CD4-positive, CD25-positive, alpha-beta regulatory T cell (primary cell): ENCODE results near the gene RSBN1. TPM values are rescaled to one million over a fixed set of nuclear protein-coding genes. Genes with fewer than 3 reads are reported as not detected.
"Not testable (repeated sequence)": the region's sequence is repeated elsewhere in the genome, so short reads cannot be mapped to it uniquely, and the experiment has no call there.

Source experiments
- ATAC-seq, 2 donors: fragments of 150-1000 bp; cut with Tn5 transposase; one replicate each; pipeline ENCODE4 v1.10.0; 2021; ENCODE audit warnings: low read depth in 2 of 2, moderate number of reproducible peaks in 2 of 2, moderate library complexity in 1 of 2
- DNase-seq, 3 donors: peaks; one replicate each; pipeline versions ENCODE4 v3.0.0 to v3.0.0-alpha.2; 2012 to 2022; ENCODE audit warnings: mixed read lengths in 1 of 3
- H3K27ac ChIP-seq: one replicate; pipeline ENCODE4 v1.7.0; 2013; ENCODE audit warnings: mild to moderate bottlenecking, low read length; ENCODE audit not compliant: insufficient read depth, poor library complexity, severe bottlenecking
- H3K27me3 ChIP-seq: one replicate; pipeline ENCODE4 v1.7.0; 2013; ENCODE audit warnings: low read length; ENCODE audit not compliant: control insufficient read depth, insufficient read depth
- H3K36me3 ChIP-seq: one replicate; pipeline ENCODE4 v1.7.0; 2013; ENCODE audit warnings: mild to moderate bottlenecking, low read length, moderate library complexity; ENCODE audit not compliant: control insufficient read depth, insufficient read depth
- H3K4me1 ChIP-seq: 2 replicates; pipeline ENCODE4 v1.7.0; 2013; ENCODE audit warnings: mild to moderate bottlenecking, low read length; ENCODE audit not compliant: insufficient read depth, control insufficient read depth, poor library complexity, severe bottlenecking
- H3K4me3 ChIP-seq: one replicate; pipeline ENCODE4 v1.7.0; 2013; ENCODE audit warnings: low read depth, mild to moderate bottlenecking, low read length, moderate library complexity
- H3K9me3 ChIP-seq, 2 experiments: 1 replicate in 1 of 2; 2 replicates in 1 of 2; pipeline ENCODE4 v1.7.0; 2013; ENCODE audit warnings: low read length in 2 of 2, mild to moderate bottlenecking in 1 of 2, moderate library complexity in 1 of 2; ENCODE audit not compliant: control insufficient read depth in 2 of 2
- H3K27ac Mint-ChIP-seq, 3 donors: one replicate each; pipeline ENCODE4 v1.8.0; 2020 to 2022; ENCODE audit warnings: mild to moderate bottlenecking in 3 of 3, mixed read lengths in 3 of 3, moderate library complexity in 2 of 3
- H3K27me3 Mint-ChIP-seq: one replicate; pipeline ENCODE4 v1.8.0; 2022; ENCODE audit warnings: mild to moderate bottlenecking, mixed read lengths
- H3K36me3 Mint-ChIP-seq: one replicate; pipeline ENCODE4 v1.8.0; 2020; ENCODE audit warnings: mixed read lengths
- H3K4me1 Mint-ChIP-seq, 4 donors: one replicate each; pipeline ENCODE4 v1.8.0; 2020 to 2022; ENCODE audit warnings: mixed read lengths in 4 of 4, mild to moderate bottlenecking in 1 of 4
- H3K4me3 Mint-ChIP-seq, 4 donors: one replicate each; pipeline ENCODE4 v1.8.0; 2020 to 2022; ENCODE audit warnings: mild to moderate bottlenecking in 4 of 4, mixed read lengths in 4 of 4, moderate library complexity in 3 of 4
- H3K9me3 Mint-ChIP-seq, 7 donors: one replicate each; pipeline ENCODE4 v1.8.0; 2020 to 2022; ENCODE audit warnings: mixed read lengths in 7 of 7, mild to moderate bottlenecking in 3 of 7, moderate library complexity in 2 of 7
- polyA plus RNA-seq, 4 donors: library from polyadenylated mRNA; unstranded; fragments of 300-500 nt; fragmentation: Illumina TruSeq; gene quantifications; one replicate each; pipeline ENCODE4 v1.2.3, GENCODE V29; 2021
- total RNA-seq: library from RNA; stranded (reverse); gene quantifications from one replicate; pipeline ENCODE4 v1.2.3, GENCODE V29; 2022

The RSBN1 gene
- total and polyA plus RNA-seq, 5 donors from 2014 or later, result 43.8 to 52.7 (median 50.2) TPM

DNA sequence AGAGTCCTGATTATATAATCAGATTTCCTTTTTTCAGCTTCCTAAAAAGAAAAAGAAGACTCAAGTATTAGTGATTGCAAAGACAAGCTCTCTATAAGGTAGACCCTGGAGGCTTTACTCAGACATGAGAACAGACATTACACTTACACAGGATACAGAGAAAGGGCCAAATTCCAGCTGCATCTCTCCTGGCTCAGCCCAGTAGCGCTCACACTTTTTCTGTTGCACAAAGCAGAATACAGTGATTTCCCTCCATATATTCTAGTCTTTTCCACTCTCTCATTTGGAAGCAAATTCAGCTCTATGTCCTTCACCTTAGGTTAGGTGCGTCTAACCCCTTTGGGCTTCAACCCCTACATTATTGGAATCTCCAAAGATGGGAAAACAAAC, 44.1 kb upstream of the RSBN1 start:
- peaks cover 32% of the 10 kb centered on the region for H3K36me3 Mint-ChIP-seq
- H3K4me3 ChIP-seq, result no peak overlapping the region
- no peak for ATAC-seq
- H3K4me3 Mint-ChIP-seq, result no peak overlapping the region
- peaks cover 52% of the 10 kb centered on the region for H3K36me3 ChIP-seq
- H3K27ac Mint-ChIP-seq, result no peak overlapping the region
- H3K4me1 Mint-ChIP-seq, result peaks cover 21 to 31% (median 28%) of the 10 kb centered on the region in 4 donors
- no peaks in the 10 kb centered on the region for H3K27me3 ChIP-seq
- H3K9me3 Mint-ChIP-seq, result no peaks in the 10 kb centered on the region
- H3K27me3 Mint-ChIP-seq, result no peaks in the 10 kb centered on the region
- no peak overlapping the region for H3K27ac ChIP-seq
- peaks cover 21% of the 10 kb centered on the region for H3K4me1 ChIP-seq
- no peaks in the 10 kb centered on the region for H3K9me3 ChIP-seq
- DNase-seq, result no peak

DNA sequence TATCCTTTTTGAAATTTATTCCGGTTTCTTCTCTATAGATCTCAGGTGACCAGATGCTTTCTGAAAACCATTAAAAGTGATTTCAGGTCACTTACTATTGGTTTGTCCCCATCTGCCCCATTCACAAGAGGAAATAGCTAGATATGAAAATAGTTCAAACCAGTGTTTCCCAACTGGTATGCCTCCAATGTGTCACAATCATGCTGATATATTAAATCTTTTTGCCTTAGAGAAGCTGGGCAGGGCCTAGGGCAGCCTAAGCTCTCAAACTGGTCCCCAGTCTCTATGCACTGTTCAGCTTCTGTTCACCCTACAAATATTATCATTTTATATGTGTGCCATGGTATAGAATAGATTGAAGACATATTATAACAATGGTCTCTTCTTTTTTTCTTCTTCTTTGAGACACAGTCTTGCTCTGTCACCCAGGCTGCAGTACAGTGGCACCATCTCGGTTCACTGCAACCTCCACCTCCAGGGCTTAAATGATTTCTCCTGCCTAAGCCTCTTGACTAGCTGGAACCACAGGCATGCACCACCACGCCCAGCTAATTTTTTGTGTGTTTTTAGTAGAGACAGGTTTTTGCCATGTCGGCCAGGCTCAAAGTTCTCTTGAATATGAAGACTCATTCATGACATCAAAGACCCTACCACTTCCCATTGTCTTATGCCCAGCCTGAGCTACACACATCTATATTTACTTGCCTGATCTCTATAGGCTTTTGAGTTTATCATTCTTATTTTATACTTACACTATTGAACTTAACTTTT, 43.5 kb upstream of the RSBN1 start:
- peaks cover 17% of the 10 kb centered on the region for H3K4me1 ChIP-seq
- ATAC-seq (no peak), DNase-seq (no peak)
- no peak overlapping the region for H3K4me3 ChIP-seq
- no peak overlapping the region for H3K27ac ChIP-seq
- no peaks in the 10 kb centered on the region for H3K27me3 Mint-ChIP-seq
- H3K9me3 Mint-ChIP-seq, result no peaks in the 10 kb centered on the region
- H3K4me3 Mint-ChIP-seq, result no peak overlapping the region
- H3K27ac Mint-ChIP-seq, result peak overlapping the region in 1 of 3 donors; percentile 59
- H3K4me1 Mint-ChIP-seq, result peaks cover 20 to 30% (median 25%) of the 10 kb centered on the region in 4 donors
- H3K36me3 Mint-ChIP-seq, result peaks cover 35% of the 10 kb centered on the region
- peaks cover 53% of the 10 kb centered on the region for H3K36me3 ChIP-seq
- H3K27me3 ChIP-seq, result no peaks in the 10 kb centered on the region
- no peaks in the 10 kb centered on the region for H3K9me3 ChIP-seq

DNA sequence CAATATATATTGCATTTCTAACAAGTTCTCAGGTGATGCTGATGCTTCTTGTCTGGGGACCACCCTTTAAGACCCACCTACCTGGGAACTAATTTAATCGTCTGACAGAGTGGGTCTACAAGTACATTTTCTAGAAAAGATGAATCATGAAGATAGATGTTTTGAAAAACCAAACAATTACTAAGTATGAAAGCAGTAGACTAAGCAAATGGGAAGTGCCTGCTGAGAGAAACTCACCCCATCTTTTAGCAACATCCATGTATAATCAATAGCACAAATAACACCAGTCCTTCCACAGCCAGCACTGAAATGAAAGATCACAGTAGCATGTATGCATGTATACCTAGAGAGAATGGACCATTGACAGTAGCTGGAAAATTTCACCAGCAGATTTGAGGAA, 42.0 kb upstream of the RSBN1 start:
- H3K36me3 ChIP-seq, result peaks cover 54% of the 10 kb centered on the region
- H3K4me1 ChIP-seq, result peaks cover 7% of the 10 kb centered on the region
- no peaks in the 10 kb centered on the region for H3K9me3 ChIP-seq
- H3K27ac ChIP-seq, result no peak overlapping the region
- no peak for DNase-seq
- H3K27me3 ChIP-seq, result no peaks in the 10 kb centered on the region
- Mint-ChIP-seq H3K27ac (peak overlapping the region in 1 of 3 donors; percentile 64), H3K4me3 (no peak overlapping the region), H3K36me3 (peaks cover 40% of the 10 kb centered on the region), H3K27me3 (no peaks in the 10 kb centered on the region), H3K9me3 (no peaks in the 10 kb centered on the region), H3K4me1 (peaks cover 17 to 27% (median 20%) of the 10 kb centered on the region in 4 donors)
- no peak overlapping the region for H3K4me3 ChIP-seq
- no peak for ATAC-seq

DNA sequence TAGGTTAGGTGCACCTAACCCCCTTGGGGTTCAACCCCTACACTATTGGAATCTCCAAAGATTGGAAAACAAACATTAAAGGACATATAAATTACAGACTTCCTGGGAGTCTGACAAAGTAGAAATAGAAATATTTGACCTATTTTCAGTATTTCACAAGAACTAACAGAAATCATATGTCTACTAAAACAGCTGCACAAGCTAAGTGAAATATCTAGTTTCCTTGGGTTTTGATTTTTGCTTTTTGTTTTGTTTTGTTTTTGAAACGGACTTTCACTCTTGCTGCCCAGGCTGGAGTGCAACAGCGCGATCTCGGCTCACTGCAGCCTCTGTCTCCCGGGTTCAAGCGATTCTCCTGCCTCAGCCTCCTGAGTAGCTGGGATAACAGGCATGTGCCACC, 40.4 kb upstream of the RSBN1 start:
- peaks cover 49% of the 10 kb centered on the region for H3K36me3 ChIP-seq
- not testable (repeated sequence) for ATAC-seq, H3K4me3 Mint-ChIP-seq, H3K27me3 ChIP-seq, DNase-seq, H3K9me3 Mint-ChIP-seq, H3K4me1 ChIP-seq, H3K4me3 ChIP-seq, H3K9me3 ChIP-seq, H3K27me3 Mint-ChIP-seq, H3K27ac ChIP-seq
- peaks cover 40% of the 10 kb centered on the region for H3K36me3 Mint-ChIP-seq
- peak overlapping the region in 2 of 3 donors; percentile 26 to 37 for H3K27ac Mint-ChIP-seq
- peaks cover 16 to 22% (median 19%) of the 10 kb centered on the region in 4 donors for H3K4me1 Mint-ChIP-seq

DNA sequence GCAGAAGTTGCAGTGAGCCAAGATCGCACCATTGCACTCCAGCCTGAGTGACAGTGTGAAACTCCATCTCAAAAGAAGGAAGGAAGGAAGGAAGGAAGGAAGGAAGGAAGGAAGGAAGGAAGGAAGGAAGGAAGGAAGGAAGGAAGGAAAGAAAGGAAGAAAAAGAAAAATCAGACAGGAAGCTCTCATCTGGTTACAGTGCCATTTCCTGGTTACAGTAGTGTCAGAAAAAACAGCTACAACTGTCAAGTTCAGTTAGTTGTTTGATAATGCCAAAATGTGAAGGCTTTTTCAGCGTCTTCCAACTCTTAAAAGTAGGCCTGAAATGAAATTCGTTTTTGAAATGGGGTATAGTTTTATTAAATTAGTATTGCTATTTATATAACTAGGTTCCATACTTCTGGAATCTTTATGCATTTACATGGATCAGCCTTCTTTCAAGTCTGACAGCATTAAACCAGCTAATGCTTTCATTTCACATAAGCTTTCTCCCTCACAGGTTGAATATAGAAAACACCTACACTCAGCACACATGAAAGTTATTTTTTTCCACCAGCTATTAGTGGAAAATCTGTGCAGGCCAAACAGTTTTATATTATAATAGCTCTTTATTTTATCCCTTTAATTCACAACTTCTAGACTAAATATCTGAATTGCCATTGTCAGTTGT, 38.0 kb upstream of the RSBN1 start:
- no peaks in the 10 kb centered on the region for H3K27me3 ChIP-seq
- H3K27me3 Mint-ChIP-seq, result no peaks in the 10 kb centered on the region
- H3K36me3 Mint-ChIP-seq, result peaks cover 44% of the 10 kb centered on the region
- H3K9me3 ChIP-seq, result peaks cover 0 to 2% of the 10 kb centered on the region in 2 experiments
- peak overlapping the region in 1 of 4 donors; percentile 15 for H3K4me3 Mint-ChIP-seq
- peak overlapping the region in 2 of 3 donors; percentile 51 to 84 for H3K27ac Mint-ChIP-seq
- peaks cover 16 to 36% (median 24%) of the 10 kb centered on the region in 4 donors for H3K4me1 Mint-ChIP-seq
- H3K4me3 ChIP-seq, result peak overlapping the region; percentile 18
- H3K27ac ChIP-seq, result peak overlapping the region; percentile 51
- ATAC-seq (no peak), DNase-seq (peak in 1 of 3 donors; percentile 30)
- peaks cover 0 to 2% (median 0%) of the 10 kb centered on the region in 7 donors for H3K9me3 Mint-ChIP-seq
- H3K4me1 ChIP-seq, result peaks cover 6% of the 10 kb centered on the region
- peaks cover 45% of the 10 kb centered on the region for H3K36me3 ChIP-seq

DNA sequence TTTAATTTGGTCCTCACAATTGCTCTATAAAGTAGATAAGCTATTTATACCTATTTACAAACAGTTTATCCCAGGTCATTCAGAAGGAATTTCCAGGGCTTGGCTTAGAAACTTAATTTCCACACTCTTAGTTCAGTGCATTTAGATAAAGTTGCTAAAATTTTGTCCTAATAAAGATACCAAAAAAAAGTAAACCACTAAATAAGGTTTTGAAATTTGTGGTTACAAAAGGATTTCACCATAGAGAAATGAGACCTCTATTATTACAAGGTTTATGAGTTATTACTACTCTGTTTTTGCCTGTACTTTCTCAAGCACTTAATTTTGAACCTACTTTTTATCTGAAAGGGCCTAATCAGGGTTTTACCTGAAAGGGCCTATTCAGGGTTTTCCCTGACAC, 36.8 kb upstream of the RSBN1 start:
- Mint-ChIP-seq H3K27ac (no peak overlapping the region), H3K4me1 (peaks cover 13 to 36% (median 24%) of the 10 kb centered on the region in 4 donors), H3K4me3 (no peak overlapping the region), H3K9me3 (peaks cover 0 to 2% (median 0%) of the 10 kb centered on the region in 7 donors), H3K36me3 (peaks cover 33% of the 10 kb centered on the region), H3K27me3 (no peaks in the 10 kb centered on the region)
- no peak for ATAC-seq
- peaks cover 40% of the 10 kb centered on the region for H3K36me3 ChIP-seq
- H3K4me3 ChIP-seq, result no peak overlapping the region
- H3K4me1 ChIP-seq, result peaks cover 6% of the 10 kb centered on the region
- no peak for DNase-seq
- H3K9me3 ChIP-seq, result peaks cover 0 to 2% of the 10 kb centered on the region in 2 experiments
- no peaks in the 10 kb centered on the region for H3K27me3 ChIP-seq
- H3K27ac ChIP-seq, result no peak overlapping the region

DNA sequence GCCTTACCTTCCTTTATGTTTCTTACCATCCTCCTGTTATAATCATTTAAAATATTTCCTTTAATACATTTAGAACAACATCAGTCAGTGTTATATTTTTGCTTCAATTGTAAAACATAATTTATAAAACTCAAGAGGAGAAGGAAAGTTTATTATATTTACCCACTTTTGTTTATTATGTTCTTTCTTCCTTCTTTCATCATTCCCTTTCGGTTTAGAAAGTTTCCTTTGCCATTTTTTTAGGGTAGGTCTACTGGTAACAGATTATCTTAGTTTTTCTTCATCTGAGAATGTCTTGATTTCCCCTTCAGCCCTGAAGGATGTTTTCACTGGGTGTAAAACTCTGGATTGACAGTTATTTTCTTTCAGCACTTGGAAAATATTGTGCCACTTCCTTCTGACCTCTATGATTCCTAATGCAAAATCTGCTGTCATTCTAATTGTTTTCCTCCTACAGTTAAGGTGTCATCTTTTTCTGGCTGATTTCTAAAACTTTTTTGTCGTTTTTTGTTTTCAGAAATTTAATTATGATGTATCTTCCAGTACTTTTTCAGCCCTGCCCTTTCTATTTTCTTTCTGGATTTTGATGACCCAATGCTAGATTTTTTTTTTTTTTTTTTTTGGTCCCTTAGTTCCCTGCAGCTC, 34.2 kb upstream of the RSBN1 start:
- Histone ChIP-seq H3K4me3 (no peak overlapping the region), H3K9me3 (peaks cover 0 to 2% of the 10 kb centered on the region in 2 experiments), H3K4me1 (peaks cover 6% of the 10 kb centered on the region), H3K27me3 (no peaks in the 10 kb centered on the region), H3K27ac (no peak overlapping the region), H3K36me3 (peaks cover 43% of the 10 kb centered on the region)
- no peak for ATAC-seq
- Mint-ChIP-seq H3K9me3 (peaks cover 0 to 3% (median 0%) of the 10 kb centered on the region in 7 donors), H3K27me3 (no peaks in the 10 kb centered on the region), H3K4me1 (peaks cover 13 to 33% (median 21%) of the 10 kb centered on the region in 4 donors), H3K36me3 (peaks cover 45% of the 10 kb centered on the region), H3K27ac (peak overlapping the region in 2 of 3 donors; percentile 18 to 92), H3K4me3 (no peak overlapping the region)
- no peak for DNase-seq
